H1 (cell line): Measurements from ENCODE around the gene PAQR5. TPM values are rescaled to one million over a fixed set of nuclear protein-coding genes. Genes with fewer than 3 reads are reported as not detected.

Experiments used
- ASH2L ChIP-seq: fragments of 200-600, 300-600 bp; sonication (generic); IDR thresholded peaks from one replicate; pipeline ENCODE4 v1.7.1; 2017; ENCODE audit warnings: low read length
- CBX8 ChIP-seq: fragments of 300-800, 300-1000 bp; sonication (generic); IDR thresholded peaks from 2 replicates; pipeline ENCODE4 v1.7.1; 2016; ENCODE audit warnings: low read depth, low read length, borderline replicate concordance
- CHD7 ChIP-seq: fragments of 300-600 bp; sonication (generic); IDR thresholded peaks from 2 replicates; pipeline ENCODE4 v1.7.1; 2012; ENCODE audit warnings: low read length, moderate library complexity, mild to moderate bottlenecking, inconsistent platforms; ENCODE audit not compliant: insufficient replicate concordance
- E2F6 ChIP-seq: IDR thresholded peaks from 2 replicates; pipeline ENCODE4 v1.6.1; 2012; ENCODE audit warnings: inconsistent platforms
- RAD21 ChIP-seq, 2 experiments: IDR thresholded peaks in 1 of 2; conservative IDR thresholded peaks in 1 of 2; 2 replicates each; pipeline ENCODE4 v1.6.1; 2011; ENCODE audit warnings: low read depth in 2 of 2, low read length in 2 of 2, improper control_type of control experiment in 1 of 2, inconsistent platforms in 1 of 2, mild to moderate bottlenecking in 1 of 2, moderate library complexity in 1 of 2
- RBBP5 ChIP-seq: IDR thresholded peaks from 2 replicates; pipeline ENCODE4 v1.7.1; 2012; ENCODE audit warnings: low read depth, mild to moderate bottlenecking, inconsistent platforms, low read length, moderate library complexity, borderline replicate concordance
- SP1 ChIP-seq: IDR thresholded peaks from 2 replicates; pipeline ENCODE4 v1.6.1; 2011; ENCODE audit warnings: low read depth, low read length
- SP4 ChIP-seq: IDR thresholded peaks from 2 replicates; pipeline ENCODE4 v1.6.1; 2012; ENCODE audit warnings: low read length, inconsistent platforms
- TAF1 ChIP-seq: IDR thresholded peaks from 2 replicates; pipeline ENCODE4 v1.6.1; 2011; ENCODE audit warnings: mild to moderate bottlenecking, low read depth, low read length
- YY1 ChIP-seq: IDR thresholded peaks from 2 replicates; pipeline ENCODE4 v1.6.1; 2011; ENCODE audit warnings: low read depth, mild to moderate bottlenecking, low read length
- polyA plus RNA-seq, 7 experiments: library from polyadenylated mRNA; depleted of rRNA in 3 of 7; stranded (reverse) in 5 of 7; unstranded in 2 of 7; fragments of >200 nt in 5 of 7; fragments of 200-250 nt in 2 of 7; gene quantifications; 1 replicate in 5 of 7; 2 replicates in 1 of 7; 4 replicates in 1 of 7; pipeline versions ENCODE4 v1.2.1 to v1.2.3, GENCODE V29; 2011 to 2013; ENCODE audit warnings: missing spikeins in 2 of 7, mixed read lengths in 2 of 7
- total RNA-seq: library from RNA; stranded (reverse); fragmentation: NEBNext Ultra II Directional; extraction: Animal tissue kit (Norgen Biotek cat#: 25700); gene quantifications from 2 replicates; pipeline ENCODE4 v1.2.1, GENCODE V29; 2021

Gene PAQR5
- total and polyA plus RNA-seq, 2 of the 8 experiments (the other 6 are each of a cell fraction or from before 2014, with no cell fraction given), result 8.7 to 18.1 TPM

GRCh38 chr15:69394556-69395282 lies 96.0 kb downstream of the PAQR5 start (continued):
- TF ChIP-seq CHD7 (no peak), RBBP5 (no peak), TAF1 (0 out of 2 replicates have a peak, but pooled peaks have one; percentile 22), E2F6 (peak; percentile 65), SP1 (0 out of 2 replicates have a peak, but pooled peaks have one; percentile 11), RAD21 (IDR thresholded peaks at IDR 0.05 in 1 of 2, conservative IDR thresholded peaks at IDR 0.05 in 1 of 2; ENCODE audit: low read depth in 2 of 2, low read length in 2 of 2) (peak; percentile 88 to 95), SP4 (no peak), YY1 (0 out of 2 replicates have a peak, but pooled peaks have one; percentile 29), CBX8 (no peak), ASH2L (peak; percentile 54)
